GM18868 (cell line): Measurements from ENCODE around the gene CROCC2.

Source experiments
- ATAC-seq: cut with Tn5 transposase; IDR thresholded peaks from one replicate; pipeline ENCODE4 v1.9.1; 2021; ENCODE audit warnings: mild to moderate bottlenecking, moderate library complexity; ENCODE audit not compliant: unreplicated experiment

Gene CROCC2

DNA sequence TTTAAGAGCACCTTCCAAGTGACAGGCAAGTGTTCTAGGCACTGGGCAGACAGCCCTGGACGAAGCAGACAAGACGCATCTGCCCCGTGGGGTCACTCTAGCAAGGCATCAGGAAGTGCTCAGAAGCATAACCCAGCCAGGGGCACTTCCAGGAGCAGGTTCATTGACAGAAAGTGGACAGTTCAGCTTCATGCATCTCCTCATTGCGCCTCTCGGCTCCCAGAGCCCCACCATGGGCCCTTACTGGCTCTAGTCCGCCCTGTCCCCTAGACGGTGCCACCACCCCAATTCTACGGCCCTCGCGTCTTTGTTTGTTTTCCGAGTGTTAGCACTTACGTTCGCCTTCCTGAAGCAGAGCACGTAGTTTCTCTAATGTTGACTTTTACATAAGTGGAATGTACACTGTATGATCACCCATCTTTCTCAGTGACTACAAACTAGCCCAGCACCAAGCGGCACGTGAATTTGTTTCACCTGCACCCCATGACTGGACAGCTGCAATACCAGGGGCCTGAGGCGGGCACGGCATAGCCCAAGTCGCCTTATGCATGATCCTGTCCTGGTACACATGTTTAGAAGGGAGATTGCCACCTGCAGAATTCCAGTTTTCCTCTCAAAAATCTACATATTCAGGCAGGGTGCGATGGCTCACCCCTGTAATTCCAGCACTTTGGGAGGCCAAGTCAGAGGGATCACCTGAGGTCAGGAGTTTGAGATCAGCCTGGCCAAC, 125.5 kb downstream of the CROCC2 start:
- ATAC-seq, result no peak

DNA sequence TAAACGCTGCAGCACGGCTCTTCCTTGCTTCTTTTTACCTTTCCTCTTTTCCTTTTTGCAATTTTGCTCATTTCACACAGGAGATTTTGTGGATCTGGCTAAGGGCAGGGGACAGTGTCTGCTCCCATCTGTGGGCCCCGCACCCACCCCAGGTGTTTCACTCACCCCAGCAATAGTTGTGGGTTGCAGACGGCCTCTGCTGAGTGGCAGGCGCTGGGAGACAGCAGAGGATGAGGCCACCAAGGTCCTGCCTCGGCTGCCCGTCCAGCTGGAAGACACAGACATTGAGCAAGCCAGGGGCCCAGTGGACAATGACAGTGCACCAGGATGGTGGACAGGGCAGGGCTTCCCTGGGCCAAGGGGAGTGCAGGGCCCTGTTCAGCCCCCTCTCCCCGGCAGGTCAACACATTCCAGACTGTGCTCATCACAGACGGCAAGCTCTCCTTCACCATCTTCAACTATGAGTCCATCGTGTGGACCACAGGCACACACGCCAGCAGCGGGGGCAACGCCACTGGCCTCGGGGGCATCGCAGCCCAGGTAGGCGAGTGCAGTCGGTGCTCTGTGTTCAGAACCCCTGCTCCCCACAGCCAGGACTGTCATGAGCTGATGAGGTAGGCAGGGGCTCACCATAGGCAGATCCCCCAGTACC, 127.3 kb downstream of the CROCC2 start:
- no peak for ATAC-seq

DNA sequence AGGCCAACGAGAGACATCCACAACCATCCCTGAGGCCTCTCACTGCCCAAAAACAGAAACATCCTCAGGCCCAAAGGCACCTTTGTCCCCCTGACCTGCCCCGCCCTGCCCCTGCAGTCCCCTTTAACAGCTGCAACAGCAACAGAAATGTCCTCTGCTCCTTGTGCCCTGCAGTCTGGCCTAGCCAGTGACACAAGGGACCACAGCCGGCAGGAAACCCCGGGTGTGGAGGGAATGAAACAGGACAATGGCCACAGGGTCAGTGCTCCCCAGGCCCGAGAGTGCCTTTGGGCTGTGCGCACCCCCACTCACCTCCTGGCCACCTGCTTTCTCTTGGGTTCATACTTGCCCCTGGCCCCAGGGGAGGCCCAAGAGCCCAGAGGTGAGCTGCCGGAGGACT, 127.9 kb downstream of the CROCC2 start:
- ATAC-seq, result no peak

DNA sequence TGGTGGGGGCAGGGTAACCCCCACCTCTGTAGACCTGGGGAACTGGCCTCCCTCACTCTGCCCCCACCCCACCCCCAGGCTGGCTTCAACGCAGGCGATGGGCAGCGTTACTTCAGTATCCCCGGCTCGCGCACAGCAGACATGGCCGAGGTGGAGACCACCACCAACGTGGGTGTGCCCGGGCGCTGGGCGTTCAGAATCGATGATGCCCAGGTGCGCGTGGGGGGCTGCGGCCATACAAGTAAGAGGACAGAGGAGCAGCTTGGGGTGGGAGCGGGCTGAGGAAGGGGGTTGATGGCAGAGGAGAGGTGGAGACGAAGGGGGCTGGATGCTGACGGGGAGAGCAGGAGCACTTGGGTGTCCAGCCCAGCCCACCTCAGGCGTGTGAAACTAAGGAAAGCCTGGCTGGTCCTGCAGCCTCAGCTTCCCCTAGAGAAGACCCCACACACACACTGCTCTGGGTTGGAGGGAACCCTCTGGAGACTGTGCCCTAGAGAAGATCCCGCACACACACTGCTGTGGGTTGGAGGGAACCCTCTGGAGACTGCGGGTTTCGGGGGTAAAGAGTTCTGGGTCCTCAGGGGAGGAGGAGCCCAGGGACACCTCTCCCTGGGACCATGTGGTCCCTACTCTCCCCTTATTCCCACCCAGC, 128.5 kb downstream of the CROCC2 start:
- no peak for ATAC-seq

DNA sequence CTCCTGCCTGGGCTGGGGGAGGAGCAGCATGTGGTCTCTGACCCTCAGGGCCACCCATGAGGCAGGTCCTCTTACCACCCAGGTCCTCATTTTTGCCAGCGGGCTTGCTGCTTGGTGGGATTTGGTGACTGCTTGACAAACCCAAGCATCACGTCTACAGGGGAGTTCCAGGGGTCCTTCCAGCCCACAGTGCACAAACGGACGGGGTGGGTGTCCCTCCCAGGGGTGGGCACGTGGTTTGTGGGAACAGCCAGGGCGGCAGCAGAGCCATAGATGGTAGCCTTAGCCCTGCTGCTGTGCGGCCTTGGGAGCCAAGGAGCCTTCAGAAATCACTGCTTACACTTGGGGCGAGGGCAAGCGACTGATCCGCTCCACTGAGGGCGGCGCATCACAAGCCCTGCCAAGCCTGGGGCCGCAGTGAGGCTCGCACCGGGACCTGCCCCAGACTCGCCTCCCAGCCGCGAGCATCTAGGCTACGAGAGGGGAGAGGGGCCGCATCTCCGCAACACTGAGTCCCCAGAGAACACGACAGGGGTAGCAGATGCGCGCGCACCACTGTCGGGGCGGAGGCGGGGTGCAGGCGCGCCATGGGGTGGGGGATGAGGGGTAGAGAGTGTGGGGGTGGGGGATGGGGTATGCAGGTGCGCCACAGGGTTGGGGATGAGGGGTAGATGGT, 129.1 kb downstream of the CROCC2 start:
- no peak for ATAC-seq

DNA sequence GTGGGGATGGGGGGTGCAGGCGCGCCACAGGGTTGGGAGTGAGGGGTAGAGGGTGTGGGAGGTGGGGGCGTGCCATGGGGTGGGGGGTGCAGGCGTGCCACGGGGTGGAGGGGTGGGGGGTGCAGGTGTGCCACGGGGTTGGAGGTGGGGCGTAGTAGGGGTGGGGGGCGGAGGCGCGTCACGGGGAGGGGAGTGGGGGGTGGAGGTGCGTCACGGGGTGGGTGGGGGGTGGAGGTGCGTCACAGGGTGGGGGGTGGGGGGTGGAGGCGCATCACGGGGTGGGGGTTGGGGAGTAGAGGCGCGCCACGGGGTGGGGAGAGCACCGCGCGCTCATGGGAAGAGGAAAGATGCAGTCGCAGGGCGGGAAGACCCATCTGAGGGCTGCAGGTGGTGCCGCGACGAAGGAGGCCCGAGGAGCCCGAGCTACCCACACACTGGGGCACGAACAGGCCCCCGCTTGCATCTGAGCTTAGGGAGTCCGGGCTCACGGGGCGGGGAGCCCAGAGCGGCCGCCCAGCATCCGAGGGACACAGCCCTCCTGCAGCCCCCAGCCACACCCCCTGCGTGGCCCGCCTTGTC, 129.8 kb downstream of the CROCC2 start:
- no peak for ATAC-seq

DNA sequence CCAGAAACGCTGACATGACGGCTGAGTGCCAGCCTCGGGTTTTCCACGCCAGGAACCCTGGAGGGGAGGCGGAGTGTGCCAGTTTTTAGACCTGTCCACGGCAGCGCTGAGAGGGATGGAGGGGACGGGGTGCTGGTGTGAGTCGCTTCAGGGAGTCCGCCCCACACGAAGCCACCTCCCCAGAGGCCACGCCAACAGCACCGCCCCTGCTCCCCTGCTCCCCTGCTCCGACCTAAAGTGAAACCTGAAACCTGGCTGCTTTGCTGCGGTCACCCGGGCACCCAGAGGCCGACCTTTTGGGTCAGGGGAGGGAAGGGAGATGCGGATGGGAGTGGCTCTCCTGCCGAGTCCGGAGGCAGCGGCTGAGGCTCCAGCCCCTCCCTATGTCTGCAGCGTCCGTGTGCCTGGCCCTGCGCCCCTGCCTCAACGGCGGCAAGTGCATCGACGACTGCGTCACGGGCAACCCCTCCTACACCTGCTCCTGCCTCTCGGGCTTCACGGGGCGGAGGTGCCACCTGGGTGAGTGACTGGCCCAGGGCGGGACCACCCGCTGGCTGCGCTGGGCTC, 130.3 kb downstream of the CROCC2 start:
- ATAC-seq, result no peak

DNA sequence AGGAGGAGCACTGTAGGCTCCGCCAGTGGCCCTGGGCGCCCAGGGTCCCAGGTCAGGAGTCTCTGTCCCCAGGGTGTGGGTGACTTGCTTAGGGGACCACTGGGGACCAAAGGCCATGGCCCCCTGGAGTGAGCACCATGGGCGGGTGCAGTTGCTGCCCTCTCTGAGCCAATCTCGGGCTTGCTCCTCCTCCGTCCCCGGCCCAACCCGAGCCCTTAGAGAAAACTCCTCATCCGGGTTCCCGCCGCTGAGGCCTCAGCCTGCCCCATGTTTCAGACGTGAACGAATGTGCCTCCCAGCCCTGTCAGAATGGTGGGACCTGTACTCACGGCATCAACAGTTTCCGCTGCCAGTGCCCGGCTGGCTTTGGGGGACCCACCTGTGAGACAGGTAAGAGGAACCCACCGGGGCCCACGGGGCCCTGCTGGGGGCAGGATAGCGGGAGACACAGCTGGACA, 130.9 kb downstream of the CROCC2 start:
- no peak for ATAC-seq

DNA sequence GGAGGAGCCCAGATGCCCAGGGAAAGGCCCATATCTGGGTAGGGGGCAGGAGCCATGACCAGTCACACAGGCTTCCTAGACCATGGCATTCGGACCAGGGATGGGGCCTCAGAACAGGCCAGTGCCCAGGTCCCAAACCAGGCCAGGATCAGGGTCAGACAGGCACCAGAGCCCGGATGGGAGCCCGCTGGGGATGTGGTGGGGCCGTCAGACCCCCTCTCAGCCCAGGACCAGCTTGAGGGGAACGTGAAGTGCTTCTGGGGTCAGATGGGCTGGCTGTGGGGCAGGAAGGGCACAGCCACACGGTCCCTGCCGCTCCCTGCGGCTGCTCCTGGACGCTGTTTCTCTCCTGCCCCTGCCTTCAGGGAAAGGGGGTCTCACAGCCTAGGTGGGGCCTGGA, 131.4 kb downstream of the CROCC2 start:
- ATAC-seq, result no peak

DNA sequence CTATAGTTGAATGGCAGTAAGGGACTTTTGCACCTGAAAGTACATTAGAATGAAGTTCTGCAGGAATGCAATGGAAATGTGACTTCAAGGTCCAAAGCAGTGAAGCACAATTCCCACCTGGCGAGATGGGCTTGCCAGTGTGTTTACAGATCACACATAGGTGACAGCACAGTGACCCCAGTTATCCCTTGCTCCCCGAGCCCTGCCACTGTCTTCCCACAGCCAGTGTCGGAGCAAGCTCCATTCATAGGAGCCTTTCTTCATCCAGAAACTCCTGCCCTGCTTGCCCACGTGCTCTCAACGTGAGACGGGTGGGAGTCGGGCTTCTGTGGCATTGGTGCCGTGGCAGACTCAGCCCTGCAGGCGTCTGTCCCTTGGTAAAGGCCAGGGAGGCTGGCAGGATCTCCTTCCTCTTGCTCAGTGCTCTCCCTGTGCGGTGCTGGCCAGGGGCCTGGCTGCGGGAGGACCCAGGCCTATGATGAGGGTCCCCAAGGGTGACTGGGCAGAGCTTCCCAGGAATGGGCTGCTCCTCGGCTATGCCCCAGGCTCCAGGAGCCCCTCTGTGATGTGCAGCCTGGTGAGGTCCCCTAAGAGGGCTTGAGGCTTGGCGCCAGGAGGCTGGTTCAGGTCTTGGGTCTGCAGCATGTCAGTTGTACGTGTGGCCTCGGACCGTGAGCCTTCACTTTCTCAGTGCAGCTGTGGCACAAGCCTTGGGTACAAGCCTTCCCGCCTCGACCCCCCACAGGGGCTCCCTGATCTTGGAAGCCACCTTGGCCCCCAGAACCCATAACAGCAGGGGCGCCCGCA, 132.4 kb downstream of the CROCC2 start:
- no peak for ATAC-seq

DNA sequence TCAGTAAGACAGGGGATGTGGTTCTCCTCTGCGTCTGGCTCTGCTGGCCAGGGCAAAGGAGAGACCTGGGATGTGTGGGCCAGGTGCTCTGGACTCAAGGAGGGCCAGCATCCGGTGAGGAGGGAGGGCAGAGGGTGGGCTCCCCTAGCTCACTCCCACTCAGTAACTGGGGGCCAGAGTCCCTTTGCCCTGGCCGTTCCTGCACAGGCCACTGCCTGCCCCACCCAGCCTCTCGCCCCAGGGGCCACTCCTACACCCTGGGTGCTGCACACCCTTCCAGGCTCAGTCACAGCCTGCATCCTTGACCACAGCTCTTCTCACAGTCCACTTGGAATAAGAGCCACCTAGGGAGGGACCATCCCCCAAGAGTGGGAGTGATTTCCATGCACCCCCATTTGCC, 133.3 kb downstream of the CROCC2 start:
- ATAC-seq, result no peak

DNA sequence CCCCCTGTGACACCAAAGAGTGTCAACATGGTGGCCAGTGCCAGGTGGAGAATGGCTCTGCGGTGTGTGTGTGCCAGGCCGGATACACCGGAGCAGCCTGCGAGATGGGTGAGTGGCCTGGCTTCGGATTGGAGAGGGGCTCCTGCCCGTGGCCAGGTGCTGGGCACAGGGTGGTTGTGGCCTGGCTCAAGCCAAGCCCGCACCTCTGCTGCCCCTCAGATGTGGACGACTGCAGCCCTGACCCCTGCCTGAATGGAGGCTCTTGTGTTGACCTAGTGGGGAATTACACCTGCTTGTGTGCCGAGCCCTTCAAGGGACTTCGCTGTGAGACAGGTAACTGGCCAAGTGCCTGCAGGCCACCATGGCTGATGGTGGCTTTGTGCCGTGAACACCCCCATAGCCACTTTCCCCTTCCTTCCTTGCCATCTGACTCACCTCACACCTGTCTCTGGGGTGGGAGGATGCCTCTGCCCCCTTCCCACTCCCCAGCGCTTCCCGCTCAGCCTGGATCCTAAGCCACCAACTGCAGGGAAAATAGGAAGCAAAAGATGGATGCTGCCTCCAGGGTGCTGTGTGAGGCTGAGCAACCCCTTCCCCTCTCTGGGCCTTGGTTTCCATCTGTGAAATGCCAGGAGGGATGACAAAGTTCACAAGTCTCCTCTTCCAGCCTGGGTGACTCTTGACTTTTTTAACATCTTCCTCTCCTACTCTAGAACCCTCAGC, 134.1 kb downstream of the CROCC2 start:
- no peak for ATAC-seq

DNA sequence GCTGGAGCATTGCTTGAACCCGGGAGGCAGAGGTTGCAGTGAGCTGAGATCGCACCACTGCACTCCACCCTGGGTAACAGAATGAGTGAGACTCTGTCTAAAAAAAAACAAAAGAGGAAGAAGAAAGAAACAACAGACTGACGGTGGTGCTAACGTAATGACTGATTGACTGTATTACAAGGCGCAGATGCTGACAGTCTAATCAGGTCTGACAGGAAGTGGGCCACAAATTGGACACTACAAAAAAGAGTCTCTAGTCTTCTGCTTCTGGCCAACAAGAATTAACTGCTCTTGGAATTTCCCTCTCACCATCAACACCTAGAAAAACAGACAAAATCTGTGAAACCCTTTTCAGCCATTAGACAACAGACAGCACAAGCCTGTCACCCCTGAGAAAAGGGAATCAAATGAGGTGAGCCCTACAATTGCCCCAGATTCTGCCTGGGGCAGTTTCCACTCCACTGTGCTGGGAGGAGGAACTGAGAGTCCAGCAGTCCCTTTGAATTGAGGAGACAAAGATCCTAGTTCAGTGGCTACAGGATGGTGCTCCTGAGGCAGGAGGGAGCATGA, 135.5 kb downstream of the CROCC2 start:
- peak; percentile 81 for ATAC-seq
